IMR-90 (cell line): ENCODE results near the gene NOS1AP. TPM values are rescaled to one million over a fixed set of nuclear protein-coding genes. Genes with fewer than 3 reads are reported as not detected.

Experiments
- ATAC-seq: fragments of 200-7000 bp; cut with Tn5 transposase; 2 replicates; pipeline ENCODE4 v1.9.1; 2020; ENCODE audit warnings: low read depth, mild to moderate bottlenecking, moderate library complexity
- BruUV-seq: library from RNA; stranded (reverse); fragments of 400-500 nt; replicated peaks from 2 replicates; lab custom pipeline; 2021; lab: Mats Ljungman, UMichigan
- CTCF ChIA-PET: fragments of 300-600 bp; formaldehyde crosslinking; extraction: SDS; loops from one replicate; lab custom pipeline; 2021; ENCODE audit warnings: antibody characterized with exemption; lab: Yijun Ruan, JAX
- POLR2A ChIA-PET: fragments of 300-600 bp; sonication (Branson Sonifier 250); formaldehyde crosslinking; loops from one replicate; lab custom pipeline; 2022; ENCODE audit warnings: antibody characterized with exemption; ENCODE audit not compliant: unreplicated experiment; lab: Charles Lee
- DNase-seq: peaks from one replicate; pipeline ENCODE4 v3.0.0; 2013
- H2AFZ ChIP-seq: replicated peaks from 2 replicates; pipeline ENCODE3; 2013; ENCODE audit warnings: low read length, mild to moderate bottlenecking; ENCODE audit not compliant: poor library complexity
- H2AK5ac ChIP-seq: 2 replicates; pipeline ENCODE4 v1.6.1; 2013; ENCODE audit warnings: low read depth, low read length, inconsistent platforms
- H2AK9ac ChIP-seq: replicated peaks from 2 replicates; pipeline ENCODE3; 2013; ENCODE audit warnings: mild to moderate bottlenecking, low read depth, low read length, moderate library complexity; ENCODE audit not compliant: poor library complexity
- H2BK120ac ChIP-seq: 2 replicates; pipeline ENCODE4 v1.6.1; 2013; ENCODE audit warnings: low read depth, low read length, inconsistent platforms
- H2BK15ac ChIP-seq: 3 replicates; pipeline ENCODE4 v1.6.1; 2013; ENCODE audit warnings: low read depth, low read length, inconsistent platforms
- H2BK20ac ChIP-seq: 2 replicates; pipeline ENCODE4 v1.6.1; 2013; ENCODE audit warnings: low read depth, mild to moderate bottlenecking, inconsistent platforms, low read length, moderate library complexity
- H2BK5ac ChIP-seq: 2 replicates; pipeline ENCODE4 v1.6.1; 2013; ENCODE audit warnings: mild to moderate bottlenecking, low read depth, low read length, inconsistent platforms; ENCODE audit not compliant: poor library complexity, severe bottlenecking
- H3K14ac ChIP-seq: replicated peaks from 2 replicates; pipeline ENCODE4 v1.6.1; 2013; ENCODE audit warnings: low read depth, low read length, inconsistent platforms
- H3K18ac ChIP-seq: 2 replicates; pipeline ENCODE4 v1.6.1; 2013; ENCODE audit warnings: low read depth, low read length, control low read depth
- H3K23ac ChIP-seq: 2 replicates; pipeline ENCODE4 v1.6.1; 2013; ENCODE audit warnings: low read depth, low read length, inconsistent platforms
- H3K27ac ChIP-seq: 2 replicates; pipeline ENCODE4 v1.5.1; 2013; ENCODE audit warnings: mild to moderate bottlenecking, control low read depth, low read length; ENCODE audit not compliant: insufficient read depth
- H3K27me3 ChIP-seq: 2 replicates; pipeline ENCODE4 v1.6.1; 2013; ENCODE audit warnings: low read length; ENCODE audit not compliant: control insufficient read depth, insufficient read depth
- H3K36me3 ChIP-seq: 2 replicates; pipeline ENCODE4 v1.6.1; 2013; ENCODE audit warnings: low read length, mixed read lengths; ENCODE audit not compliant: control insufficient read depth, insufficient read depth
- H3K4ac ChIP-seq: 2 replicates; pipeline ENCODE4 v1.6.1; 2013; ENCODE audit warnings: low read depth, low read length, inconsistent platforms
- H3K4me1 ChIP-seq: 2 replicates; pipeline ENCODE4 v1.6.1; 2013; ENCODE audit warnings: low read length, mixed read lengths; ENCODE audit not compliant: control insufficient read depth, insufficient read depth
- H3K4me2 ChIP-seq: 2 replicates; pipeline ENCODE4 v1.6.1; 2013; ENCODE audit warnings: low read depth, mild to moderate bottlenecking, control low read depth, low read length, moderate library complexity
- H3K4me3 ChIP-seq: 2 replicates; pipeline ENCODE4 v1.5.1; 2013; ENCODE audit warnings: low read depth, mild to moderate bottlenecking, control low read depth, low read length, moderate library complexity; ENCODE audit not compliant: insufficient read depth
- H3K56ac ChIP-seq: 2 replicates; pipeline ENCODE4 v1.6.1; 2013; ENCODE audit warnings: low read length, inconsistent platforms; ENCODE audit not compliant: insufficient read depth; ENCODE audit errors: extremely low read depth
- H3K79me1 ChIP-seq, 2 experiments: 2 replicates each; pipeline ENCODE4 v1.6.1; 2013; ENCODE audit warnings: low read length in 2 of 2, inconsistent platforms in 1 of 2, low read depth in 1 of 2
- H3K9ac ChIP-seq: 2 replicates; pipeline ENCODE4 v1.6.1; 2013; ENCODE audit warnings: low read depth, low read length, control low read depth
- H3K9me1 ChIP-seq: 2 replicates; pipeline ENCODE4 v1.6.1; 2013; ENCODE audit warnings: low read length, inconsistent platforms; ENCODE audit not compliant: insufficient read depth
- H3K9me3 ChIP-seq: 2 replicates; pipeline ENCODE4 v1.6.1; 2013; ENCODE audit warnings: low read length; ENCODE audit not compliant: control insufficient read depth, insufficient read depth
- H4K20me1 ChIP-seq: 2 replicates; pipeline ENCODE4 v1.6.1; 2013; ENCODE audit warnings: low read length, inconsistent platforms; ENCODE audit not compliant: insufficient read depth
- H4K5ac ChIP-seq: 2 replicates; pipeline ENCODE4 v1.6.1; 2013; ENCODE audit warnings: mild to moderate bottlenecking, low read depth, low read length, control low read depth
- H4K8ac ChIP-seq, 2 experiments: 2 replicates each; pipeline ENCODE4 v1.6.1; 2013; ENCODE audit warnings: low read depth in 2 of 2, low read length in 2 of 2, control low read depth in 1 of 2, inconsistent platforms in 1 of 2
- H4K91ac ChIP-seq: 2 replicates; pipeline ENCODE4 v1.6.1; 2013; ENCODE audit warnings: low read depth, low read length, inconsistent platforms; ENCODE audit not compliant: insufficient read depth
- BHLHE40 ChIP-seq: fragments of 150-350 bp; IDR thresholded peaks from 2 replicates; pipeline ENCODE4 v1.6.1; 2016; ENCODE audit warnings: mild to moderate bottlenecking, low read depth, low read length
- FOS ChIP-seq: fragments of 150-350 bp; IDR thresholded peaks from 2 replicates; pipeline ENCODE4 v1.6.1; 2016; ENCODE audit warnings: low read depth, low read length
- MAFK ChIP-seq: IDR thresholded peaks from 2 replicates; pipeline ENCODE4 v1.6.1; 2012; ENCODE audit warnings: low read depth, low read length, improper control_type of control experiment
- MAZ ChIP-seq: IDR thresholded peaks from 2 replicates; pipeline ENCODE4 v1.6.1; 2012; ENCODE audit warnings: low read depth, mild to moderate bottlenecking, low read length, improper control_type of control experiment, moderate library complexity, borderline replicate concordance
- MXI1 ChIP-seq: IDR thresholded peaks from 2 replicates; pipeline ENCODE4 v1.6.1; 2012; ENCODE audit warnings: low read depth, mild to moderate bottlenecking, low read length, moderate library complexity, borderline replicate concordance
- POLR2A ChIP-seq: IDR thresholded peaks from 2 replicates; pipeline ENCODE4 v1.6.1; 2012; ENCODE audit warnings: mild to moderate bottlenecking, low read depth, low read length
- RAD21 ChIP-seq: IDR thresholded peaks from 2 replicates; pipeline ENCODE4 v1.6.1; 2012; ENCODE audit warnings: low read length, improper control_type of control experiment
- RCOR1 ChIP-seq: IDR thresholded peaks from 2 replicates; pipeline ENCODE4 v1.6.1; 2012; ENCODE audit warnings: mild to moderate bottlenecking, low read length, improper control_type of control experiment; ENCODE audit not compliant: insufficient replicate concordance
- WGBS, 2 experiments: methylation state at CpG; one replicate each; pipeline versions ENCODE4 v1.1.5 to v1.1.7; 2013; ENCODE audit warnings: missing lambda C conversion rate in 2 of 2; ENCODE audit not compliant: insufficient read length in 1 of 2; ENCODE audit errors: extremely low coverage in 2 of 2; 5-methylcytosine and 5-hydroxymethylcytosine counted together
- dilution Hi-C: fragments of 300-500 bp; cut with HindIII; formaldehyde crosslinking; loops from one replicate; pipeline ENCODE4 v1.14.3; 2018; ENCODE audit warnings: low sequenced_read_pairs; ENCODE audit not compliant: unreplicated experiment
- in situ Hi-C: fragments of 300-500 bp; cut with MboI; formaldehyde crosslinking; loops from 3 replicates; pipeline ENCODE4 v1.14.3; 2019; ENCODE audit warnings: low sequenced_read_pairs, inconsistent platforms, mixed read lengths
- intact Hi-C: fragments of 100-400 bp; cut with micrococcal nuclease; formaldehyde crosslinking; loops from 2 replicates; pipeline ENCODE4 v1.10.0; 2022
- polyA plus RNA-seq, 3 experiments: library from polyadenylated mRNA; depleted of rRNA; stranded (reverse); fragments of >200 nt; gene quantifications; 2 replicates each; pipeline ENCODE4 v1.2.3, GENCODE V29; 2012; ENCODE audit warnings: low replicate concordance in 1 of 3
- total RNA-seq: library from RNA; depleted of rRNA; stranded (reverse); fragments of >200 nt; gene quantifications from 2 replicates; pipeline ENCODE4 v1.2.3, GENCODE V29; 2012

NOS1AP gene
- total and polyA plus RNA-seq, 2 of the 4 experiments (the other 2 are of a cell fraction): 0.18 to 0.19 TPM

- dilution Hi-C loops (no loop called here), in situ Hi-C loops (no loop called here), intact Hi-C loops (no loop called here)
- H4K5ac ChIP-seq: no peak overlapping the region
- H3K9ac ChIP-seq: no peak overlapping the region
- H3K9me3 ChIP-seq: no peaks in the 10 kb centered on the region
- WGBS, 2 experiments: 43% methylated on average over 4 of the region's 4 CpGs; no CpG with 5 or more reads in 1 of the 2 experiments
- H3K14ac ChIP-seq: no peak overlapping the region
- no TSS peak for BruUV-seq
- POLR2A ChIA-PET: no interaction called here
- H4K8ac ChIP-seq: no peak overlapping the region
- H3K56ac ChIP-seq: no peak overlapping the region
- H3K27ac ChIP-seq: no peak overlapping the region
- no peak overlapping the region for H2AK9ac ChIP-seq
- CTCF ChIA-PET: interaction anchor here (0.9 to 1.4 kb wide), 2 partner anchors 11 to 210 kb away, joined by 3 read pairs; no protein-coding TSS in a partner anchor
- H2BK15ac ChIP-seq: no peak overlapping the region
- TF ChIP-seq FOS: no peak
- TF ChIP-seq MAFK: no peak
- no peak for TF ChIP-seq BHLHE40
- TF ChIP-seq MAZ: no peak
- no peak for TF ChIP-seq RAD21
- TF ChIP-seq POLR2A: no peak
- TF ChIP-seq RCOR1: no peak
- no peak for TF ChIP-seq MXI1
- no peak for ATAC-seq
- H3K23ac ChIP-seq: no peak overlapping the region
- H4K20me1 ChIP-seq: no peaks in the 10 kb centered on the region
- no peak overlapping the region for H2BK20ac ChIP-seq
- H2AK5ac ChIP-seq: no peak overlapping the region
- H2AFZ ChIP-seq: no peak overlapping the region
- no peak overlapping the region for H3K4me2 ChIP-seq
- no peaks in the 10 kb centered on the region for H3K4me1 ChIP-seq
- no peak overlapping the region for H2BK5ac ChIP-seq
- H4K91ac ChIP-seq: no peak overlapping the region
- no peaks in the 10 kb centered on the region for H3K36me3 ChIP-seq
- peaks cover 1% of the 10 kb centered on the region; the same call in 1 of the 2 replicates for H3K27me3 ChIP-seq
- no peak for DNase-seq
- H3K9me1 ChIP-seq: no peaks in the 10 kb centered on the region
- no peak overlapping the region for H3K18ac ChIP-seq
- H3K4me3 ChIP-seq: no peak overlapping the region
- H3K4ac ChIP-seq: no peak overlapping the region
- H2BK120ac ChIP-seq: no peak overlapping the region
- no peaks in the 10 kb centered on the region for H3K79me1 ChIP-seq
Measured at GRCh38 chr1:162265983-162266382, 196.5 kb downstream of the NOS1AP start.
